Measurements from ENCODE around the gene IBSP. TPM values are rescaled to one million over a fixed set of nuclear protein-coding genes. Genes with fewer than 3 reads are reported as not detected.

Gene IBSP
- total RNA-seq, 2 donors from 2014 or later = not detected

DNA sequence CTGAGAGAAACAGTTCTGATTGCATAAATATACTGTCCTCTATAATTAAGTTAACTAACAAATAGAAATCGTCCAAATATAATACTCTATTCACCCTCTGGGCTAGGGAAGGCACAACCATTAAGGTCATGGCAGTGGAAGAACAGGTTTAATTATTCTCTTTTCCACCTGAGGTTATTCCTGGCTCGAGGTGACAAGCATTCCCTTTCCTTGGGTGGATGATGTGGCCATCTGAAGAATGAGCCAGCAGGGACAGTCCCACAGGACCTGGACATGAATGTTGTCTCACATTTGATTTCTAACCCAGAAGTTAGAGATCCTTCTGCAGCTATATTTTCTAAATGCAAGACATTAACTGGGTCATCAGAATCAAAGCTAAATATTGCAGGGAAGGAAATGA lies 5.5 kb downstream of the IBSP start:
- H3K4me1 ChIP-seq (ENCODE audit: control insufficient read depth, insufficient read depth, low read length) = no peaks in the 10 kb centered on the region
- H3K27ac ChIP-seq (ENCODE audit: low read depth, low read length) = no peak overlapping the region
- no peaks in the 10 kb centered on the region for H3K27me3 Mint-ChIP-seq (ENCODE audit: insufficient read depth)
- peaks cover 4% of the 10 kb centered on the region for H3K9me3 Mint-ChIP-seq
- H3K9ac ChIP-seq (ENCODE audit: extremely low read depth, low read length, poor library complexity, severe bottlenecking) = no peak overlapping the region
- H3K4me1 Mint-ChIP-seq = no peaks in the 10 kb centered on the region
- TF ChIP-seq, protein P1, sequence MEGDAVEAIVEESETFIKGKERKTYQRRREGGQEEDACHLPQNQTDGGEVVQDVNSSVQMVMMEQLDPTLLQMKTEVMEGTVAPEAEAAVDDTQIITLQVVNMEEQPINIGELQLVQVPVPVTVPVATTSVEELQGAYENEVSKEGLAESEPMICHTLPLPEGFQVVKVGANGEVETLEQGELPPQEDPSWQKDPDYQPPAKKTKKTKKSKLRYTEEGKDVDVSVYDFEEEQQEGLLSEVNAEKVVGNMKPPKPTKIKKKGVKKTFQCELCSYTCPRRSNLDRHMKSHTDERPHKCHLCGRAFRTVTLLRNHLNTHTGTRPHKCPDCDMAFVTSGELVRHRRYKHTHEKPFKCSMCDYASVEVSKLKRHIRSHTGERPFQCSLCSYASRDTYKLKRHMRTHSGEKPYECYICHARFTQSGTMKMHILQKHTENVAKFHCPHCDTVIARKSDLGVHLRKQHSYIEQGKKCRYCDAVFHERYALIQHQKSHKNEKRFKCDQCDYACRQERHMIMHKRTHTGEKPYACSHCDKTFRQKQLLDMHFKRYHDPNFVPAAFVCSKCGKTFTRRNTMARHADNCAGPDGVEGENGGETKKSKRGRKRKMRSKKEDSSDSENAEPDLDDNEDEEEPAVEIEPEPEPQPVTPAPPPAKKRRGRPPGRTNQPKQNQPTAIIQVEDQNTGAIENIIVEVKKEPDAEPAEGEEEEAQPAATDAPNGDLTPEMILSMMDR (conservative IDR thresholded peaks at IDR 0.05) = no peak
- no peak overlapping the region for H3K4me3 ChIP-seq (ENCODE audit: low read length)
- no peaks in the 10 kb centered on the region for H3K36me3 ChIP-seq (ENCODE audit: control insufficient read depth, insufficient read depth, low read length)
- no peak overlapping the region for H3K4me3 Mint-ChIP-seq
- H3K27me3 ChIP-seq (ENCODE audit: control insufficient read depth, insufficient read depth, low read length, poor library complexity, severe bottlenecking) = no peaks in the 10 kb centered on the region
- H3K36me3 Mint-ChIP-seq (ENCODE audit: low read depth) = no peaks in the 10 kb centered on the region
- H3K27ac Mint-ChIP-seq = no peak overlapping the region
- DNase-seq = no peak
- peaks cover 4% of the 10 kb centered on the region for H3K9me3 ChIP-seq (ENCODE audit: control insufficient read depth, low read length)
- WGBS, 2 experiments (ENCODE audit: insufficient coverage in 1 of 2, insufficient read length in 1 of 2) = 75 to 78% methylated on average over 1 to 2 of the region's 2 CpGs

DNA sequence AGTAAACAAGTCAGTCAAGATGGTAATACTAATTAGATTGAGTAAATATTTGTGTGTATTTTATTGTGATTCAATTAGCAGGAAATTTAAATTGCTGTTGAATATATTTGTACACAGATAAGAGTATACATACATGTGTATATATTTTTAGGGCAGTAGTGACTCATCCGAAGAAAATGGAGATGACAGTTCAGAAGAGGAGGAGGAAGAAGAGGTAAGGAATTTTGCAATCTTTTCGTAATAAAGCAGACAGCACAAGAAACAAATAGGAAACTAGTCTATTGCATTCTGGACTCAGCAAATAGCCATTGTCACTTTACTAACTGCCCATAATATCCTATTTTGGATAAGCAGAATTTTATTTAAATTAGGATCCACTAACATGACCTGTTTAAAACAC lies 6.6 kb downstream of the IBSP start:
- H3K4me1 Mint-ChIP-seq = no peaks in the 10 kb centered on the region
- Histone ChIP-seq H3K36me3 (ENCODE audit: control insufficient read depth, insufficient read depth, low read length) (no peaks in the 10 kb centered on the region), H3K4me1 (ENCODE audit: control insufficient read depth, insufficient read depth, low read length) (no peaks in the 10 kb centered on the region), H3K27ac (ENCODE audit: low read depth, low read length) (no peak overlapping the region), H3K9ac (ENCODE audit: extremely low read depth, low read length, poor library complexity, severe bottlenecking) (no peak overlapping the region), H3K9me3 (ENCODE audit: control insufficient read depth, low read length) (peaks cover 4% of the 10 kb centered on the region), H3K27me3 (ENCODE audit: control insufficient read depth, insufficient read depth, low read length, poor library complexity, severe bottlenecking) (no peaks in the 10 kb centered on the region), H3K4me3 (ENCODE audit: low read length) (no peak overlapping the region)
- TF ChIP-seq, protein P1 (conservative IDR thresholded peaks at IDR 0.05) = no peak
- WGBS, 2 experiments (ENCODE audit: insufficient coverage in 1 of 2, insufficient read length in 1 of 2) = 93 to 100% methylated on average over 1 to 2 of the region's 2 CpGs
- H3K27me3 Mint-ChIP-seq (ENCODE audit: insufficient read depth) = no peaks in the 10 kb centered on the region
- H3K9me3 Mint-ChIP-seq = peaks cover 4% of the 10 kb centered on the region
- H3K36me3 Mint-ChIP-seq (ENCODE audit: low read depth) = no peaks in the 10 kb centered on the region
- no peak overlapping the region for H3K27ac Mint-ChIP-seq
- no peak overlapping the region for H3K4me3 Mint-ChIP-seq
- no peak for DNase-seq

GRCh38 chr4:87806520-87806919 lies 7.2 kb downstream of the IBSP start:
- Mint-ChIP-seq H3K4me3 (no peak overlapping the region), H3K27ac (no peak overlapping the region), H3K36me3 (ENCODE audit: low read depth) (no peaks in the 10 kb centered on the region), H3K9me3 (peaks cover 4% of the 10 kb centered on the region), H3K27me3 (ENCODE audit: insufficient read depth) (no peaks in the 10 kb centered on the region), H3K4me1 (no peaks in the 10 kb centered on the region)
- H3K4me1 ChIP-seq (ENCODE audit: control insufficient read depth, insufficient read depth, low read length) = no peaks in the 10 kb centered on the region
- H3K9me3 ChIP-seq (ENCODE audit: control insufficient read depth, low read length) = peaks cover 4% of the 10 kb centered on the region
- 86 to 94% methylated on average over 2 to 3 of the region's 3 CpGs for WGBS, 2 experiments (ENCODE audit: insufficient coverage in 1 of 2, insufficient read length in 1 of 2)
- no peak overlapping the region for H3K4me3 ChIP-seq (ENCODE audit: low read length)
- H3K36me3 ChIP-seq (ENCODE audit: control insufficient read depth, insufficient read depth, low read length) = no peaks in the 10 kb centered on the region
- TF ChIP-seq, protein P1 (conservative IDR thresholded peaks at IDR 0.05) = no peak
- no peak overlapping the region for H3K9ac ChIP-seq (ENCODE audit: extremely low read depth, low read length, poor library complexity, severe bottlenecking)
- no peak overlapping the region for H3K27ac ChIP-seq (ENCODE audit: low read depth, low read length)
- DNase-seq = no peak
- H3K27me3 ChIP-seq (ENCODE audit: control insufficient read depth, insufficient read depth, low read length, poor library complexity, severe bottlenecking) = no peaks in the 10 kb centered on the region
